Neural cell (in vitro differentiated cells): Measurements from ENCODE around the gene TRAPPC2. TPM values are rescaled to one million over a fixed set of nuclear protein-coding genes. Genes with fewer than 3 reads are reported as not detected.
"Not testable (repeated sequence)": the region's sequence is repeated elsewhere in the genome, so short reads cannot be mapped to it uniquely, and the experiment has no call there.

Experiments used
- H2AFZ ChIP-seq: fragments of 200-600, 300-800 bp; sonication (generic), shearing (Covaris generic); 2 replicates; pipeline ENCODE4 v1.6.0; 2014; ENCODE audit warnings: low read depth, mild to moderate bottlenecking, antibody characterized with exemption, low read length, moderate library complexity
- H3F3A ChIP-seq: fragments of 200-600 bp; shearing (Covaris generic); 2 replicates; pipeline ENCODE4 v1.6.1; 2016; ENCODE audit warnings: mild to moderate bottlenecking, moderate library complexity, mixed read lengths, antibody characterized with exemption, low read length; ENCODE audit not compliant: insufficient read depth, poor library complexity, severe bottlenecking
- H3K27ac ChIP-seq: fragments of 200-600, 300-800 bp; sonication (generic), shearing (Covaris generic); 2 replicates; pipeline ENCODE4 v1.5.1; 2014; ENCODE audit warnings: mild to moderate bottlenecking, low read length, moderate library complexity
- H3K27me3 ChIP-seq: fragments of 300-800, 200-600 bp; sonication (generic), shearing (Covaris generic); 2 replicates; pipeline ENCODE4 v1.6.0; 2014; ENCODE audit warnings: mild to moderate bottlenecking, low read depth, low read length, moderate library complexity; ENCODE audit not compliant: insufficient read depth
- H3K36me3 ChIP-seq: fragments of 300-800, 200-600 bp; sonication (generic), shearing (Covaris generic); 2 replicates; pipeline ENCODE4 v1.5.1; 2014; ENCODE audit warnings: mild to moderate bottlenecking, antibody characterized with exemption, low read length, moderate library complexity; ENCODE audit not compliant: insufficient read depth
- H3K4me2 ChIP-seq: fragments of 300-800, 200-600 bp; sonication (generic), shearing (Covaris generic); 2 replicates; pipeline ENCODE4 v1.6.0; 2014; ENCODE audit warnings: mild to moderate bottlenecking, low read length
- H3K4me3 ChIP-seq: fragments of 300-800, 200-600 bp; sonication (generic), shearing (Covaris generic); 2 replicates; pipeline ENCODE4 v1.5.1; 2014; ENCODE audit warnings: mild to moderate bottlenecking, low read length, moderate library complexity
- H3K79me2 ChIP-seq: fragments of 200-600 bp; shearing (Covaris generic); replicated peaks from 2 replicates; pipeline ENCODE4 v1.6.0; 2014; ENCODE audit warnings: mild to moderate bottlenecking, low read length, moderate library complexity; ENCODE audit not compliant: insufficient read depth
- H3K9ac ChIP-seq: fragments of 300-800, 200-600 bp; sonication (generic), shearing (Covaris generic); 2 replicates; pipeline ENCODE4 v1.6.1; 2016; ENCODE audit warnings: mild to moderate bottlenecking, low read length, mixed read lengths
- H3K9me2 ChIP-seq: fragments of 200-600 bp; shearing (Covaris generic); 2 replicates; pipeline ENCODE4 v1.6.1; 2016; ENCODE audit warnings: mild to moderate bottlenecking, low read length, mixed read lengths; ENCODE audit not compliant: insufficient read depth
- H3K9me3 ChIP-seq: fragments of 200-600, 300-800 bp; sonication (generic), shearing (Covaris generic); 2 replicates; pipeline ENCODE4 v1.6.1; 2016; ENCODE audit warnings: mild to moderate bottlenecking, mixed run types, low read length, moderate library complexity, mixed read lengths
- H4K20me1 ChIP-seq: fragments of 200-600 bp; shearing (Covaris generic); 2 replicates; pipeline ENCODE4 v1.6.1; 2016; ENCODE audit warnings: mild to moderate bottlenecking, mixed run types; ENCODE audit not compliant: insufficient read depth
- EP300 ChIP-seq: fragments of 450-650 bp; conservative IDR thresholded peaks from 2 replicates; pipeline ENCODE4 v1.6.1; 2014; ENCODE audit warnings: antibody characterized with exemption, mild to moderate bottlenecking, moderate library complexity; ENCODE audit not compliant: poor library complexity, severe bottlenecking
- EZH2 ChIP-seq: fragments of 200-600, 300-800 bp; shearing (Covaris generic), sonication (generic); IDR thresholded peaks from 2 replicates; pipeline ENCODE4 v1.6.1; 2014; ENCODE audit warnings: antibody characterized with exemption, low read length, borderline replicate concordance, mild to moderate bottlenecking; ENCODE audit not compliant: insufficient read depth, poor library complexity, severe bottlenecking
- MXI1 ChIP-seq: fragments of 450-650 bp; conservative IDR thresholded peaks from 2 replicates; pipeline ENCODE4 v1.6.1; 2014; ENCODE audit warnings: antibody characterized with exemption, mild to moderate bottlenecking; ENCODE audit not compliant: poor library complexity, severe bottlenecking
- POLR2AphosphoS5 ChIP-seq: IDR thresholded peaks from 2 replicates; pipeline ENCODE4 v1.6.1; 2012
- RAD21 ChIP-seq: fragments of 450-650 bp; conservative IDR thresholded peaks from 2 replicates; pipeline ENCODE4 v1.6.1; 2014; ENCODE audit warnings: antibody characterized with exemption, mild to moderate bottlenecking, moderate library complexity
- SMC3 ChIP-seq: fragments of 450-650 bp; conservative IDR thresholded peaks from 2 replicates; pipeline ENCODE4 v1.6.1; 2014; ENCODE audit warnings: antibody characterized with exemption, mild to moderate bottlenecking, moderate library complexity; ENCODE audit not compliant: poor library complexity
- TAF1 ChIP-seq: IDR thresholded peaks from 2 replicates; pipeline ENCODE4 v1.6.1; 2012; ENCODE audit warnings: low read depth
- polyA plus RNA-seq: library from polyadenylated mRNA; depleted of rRNA; stranded (reverse); fragments of >200 nt; gene quantifications from 2 replicates; pipeline ENCODE4 v1.2.3, GENCODE V29; 2014
- TF ChIP-seq, protein P1 (sequence below): IDR thresholded peaks from 2 replicates; pipeline ENCODE4 v1.6.1; 2012; ENCODE audit warnings: borderline replicate concordance
- TF ChIP-seq, protein P2 (sequence below): fragments of 450-650 bp; IDR thresholded peaks from 2 replicates; pipeline ENCODE4 v1.5.1; 2014; ENCODE audit warnings: antibody characterized with exemption, mild to moderate bottlenecking, moderate library complexity; ENCODE audit not compliant: poor library complexity, severe bottlenecking

Gene TRAPPC2
- polyA plus RNA-seq, 1 donor from 2014 or later, result 94.2 TPM

DNA sequence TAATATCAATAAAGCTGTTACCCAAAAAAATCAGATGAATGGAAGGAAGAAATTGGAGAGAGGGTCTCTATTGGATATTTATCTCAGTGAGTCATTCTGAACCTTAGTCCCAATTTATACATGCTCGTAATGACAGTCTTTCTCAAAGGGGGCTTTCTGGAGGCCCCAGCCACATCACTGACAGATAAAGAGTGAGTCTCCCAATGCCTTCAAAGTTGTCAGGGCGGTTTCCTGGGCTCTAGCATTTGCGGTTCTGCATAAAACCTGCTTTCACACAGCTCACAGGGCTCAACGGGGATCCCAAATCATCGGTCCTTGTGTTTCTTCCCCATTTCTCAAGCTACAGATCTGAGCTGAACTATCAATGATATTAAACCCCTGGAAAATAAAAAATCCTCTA lies 64.2 kb downstream of the TRAPPC2 start:
- Histone ChIP-seq H3K9ac (no peak overlapping the region), H4K20me1 (no peaks in the 10 kb centered on the region), H3K27me3 (no peaks in the 10 kb centered on the region), H3K4me2 (no peak overlapping the region), H3K36me3 (no peaks in the 10 kb centered on the region), H2AFZ (no peak overlapping the region), H3K27ac (no peak overlapping the region), H3K9me3 (no peaks in the 10 kb centered on the region), H3K9me2 (no peaks in the 10 kb centered on the region), H3F3A (no peaks in the 10 kb centered on the region), H3K4me3 (no peak overlapping the region), H3K79me2 (no peaks in the 10 kb centered on the region)
- TF ChIP-seq EZH2 (no peak), RAD21 (no peak), MXI1 (no peak), SMC3 (no peak), EP300 (no peak), POLR2AphosphoS5 (no peak), TAF1 (no peak)
- TF ChIP-seq, protein P1, sequence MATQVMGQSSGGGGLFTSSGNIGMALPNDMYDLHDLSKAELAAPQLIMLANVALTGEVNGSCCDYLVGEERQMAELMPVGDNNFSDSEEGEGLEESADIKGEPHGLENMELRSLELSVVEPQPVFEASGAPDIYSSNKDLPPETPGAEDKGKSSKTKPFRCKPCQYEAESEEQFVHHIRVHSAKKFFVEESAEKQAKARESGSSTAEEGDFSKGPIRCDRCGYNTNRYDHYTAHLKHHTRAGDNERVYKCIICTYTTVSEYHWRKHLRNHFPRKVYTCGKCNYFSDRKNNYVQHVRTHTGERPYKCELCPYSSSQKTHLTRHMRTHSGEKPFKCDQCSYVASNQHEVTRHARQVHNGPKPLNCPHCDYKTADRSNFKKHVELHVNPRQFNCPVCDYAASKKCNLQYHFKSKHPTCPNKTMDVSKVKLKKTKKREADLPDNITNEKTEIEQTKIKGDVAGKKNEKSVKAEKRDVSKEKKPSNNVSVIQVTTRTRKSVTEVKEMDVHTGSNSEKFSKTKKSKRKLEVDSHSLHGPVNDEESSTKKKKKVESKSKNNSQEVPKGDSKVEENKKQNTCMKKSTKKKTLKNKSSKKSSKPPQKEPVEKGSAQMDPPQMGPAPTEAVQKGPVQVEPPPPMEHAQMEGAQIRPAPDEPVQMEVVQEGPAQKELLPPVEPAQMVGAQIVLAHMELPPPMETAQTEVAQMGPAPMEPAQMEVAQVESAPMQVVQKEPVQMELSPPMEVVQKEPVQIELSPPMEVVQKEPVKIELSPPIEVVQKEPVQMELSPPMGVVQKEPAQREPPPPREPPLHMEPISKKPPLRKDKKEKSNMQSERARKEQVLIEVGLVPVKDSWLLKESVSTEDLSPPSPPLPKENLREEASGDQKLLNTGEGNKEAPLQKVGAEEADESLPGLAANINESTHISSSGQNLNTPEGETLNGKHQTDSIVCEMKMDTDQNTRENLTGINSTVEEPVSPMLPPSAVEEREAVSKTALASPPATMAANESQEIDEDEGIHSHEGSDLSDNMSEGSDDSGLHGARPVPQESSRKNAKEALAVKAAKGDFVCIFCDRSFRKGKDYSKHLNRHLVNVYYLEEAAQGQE, result no peak
- TF ChIP-seq, protein P2, sequence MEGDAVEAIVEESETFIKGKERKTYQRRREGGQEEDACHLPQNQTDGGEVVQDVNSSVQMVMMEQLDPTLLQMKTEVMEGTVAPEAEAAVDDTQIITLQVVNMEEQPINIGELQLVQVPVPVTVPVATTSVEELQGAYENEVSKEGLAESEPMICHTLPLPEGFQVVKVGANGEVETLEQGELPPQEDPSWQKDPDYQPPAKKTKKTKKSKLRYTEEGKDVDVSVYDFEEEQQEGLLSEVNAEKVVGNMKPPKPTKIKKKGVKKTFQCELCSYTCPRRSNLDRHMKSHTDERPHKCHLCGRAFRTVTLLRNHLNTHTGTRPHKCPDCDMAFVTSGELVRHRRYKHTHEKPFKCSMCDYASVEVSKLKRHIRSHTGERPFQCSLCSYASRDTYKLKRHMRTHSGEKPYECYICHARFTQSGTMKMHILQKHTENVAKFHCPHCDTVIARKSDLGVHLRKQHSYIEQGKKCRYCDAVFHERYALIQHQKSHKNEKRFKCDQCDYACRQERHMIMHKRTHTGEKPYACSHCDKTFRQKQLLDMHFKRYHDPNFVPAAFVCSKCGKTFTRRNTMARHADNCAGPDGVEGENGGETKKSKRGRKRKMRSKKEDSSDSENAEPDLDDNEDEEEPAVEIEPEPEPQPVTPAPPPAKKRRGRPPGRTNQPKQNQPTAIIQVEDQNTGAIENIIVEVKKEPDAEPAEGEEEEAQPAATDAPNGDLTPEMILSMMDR, result no peak

DNA sequence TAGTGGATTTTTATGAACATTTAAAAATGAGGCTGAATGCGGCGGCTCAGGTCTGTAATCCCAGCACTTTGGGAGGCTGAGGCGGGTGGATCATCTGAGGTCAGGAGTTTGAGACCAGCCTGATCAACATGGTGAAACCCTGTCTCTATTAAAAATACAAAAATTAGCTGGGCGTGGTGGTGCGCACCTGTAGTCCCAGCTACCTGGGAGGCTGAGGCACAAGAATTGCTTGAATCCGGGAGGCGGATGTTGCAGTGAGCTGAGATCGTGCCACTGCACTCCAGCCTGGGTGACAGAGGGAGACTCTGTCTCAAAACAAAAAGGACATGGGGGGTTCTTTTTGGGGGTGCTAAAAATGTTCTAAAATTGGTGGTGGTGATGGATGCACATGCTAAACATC lies 64.7 kb downstream of the TRAPPC2 start:
- H3K4me3 ChIP-seq, H3K27ac ChIP-seq, H3K36me3 ChIP-seq, H3F3A ChIP-seq, H3K9me3 ChIP-seq, H3K9me2 ChIP-seq, H4K20me1 ChIP-seq, H3K79me2 ChIP-seq, H2AFZ ChIP-seq, H3K4me2 ChIP-seq, H3K9ac ChIP-seq, H3K27me3 ChIP-seq: not testable (repeated sequence)

DNA sequence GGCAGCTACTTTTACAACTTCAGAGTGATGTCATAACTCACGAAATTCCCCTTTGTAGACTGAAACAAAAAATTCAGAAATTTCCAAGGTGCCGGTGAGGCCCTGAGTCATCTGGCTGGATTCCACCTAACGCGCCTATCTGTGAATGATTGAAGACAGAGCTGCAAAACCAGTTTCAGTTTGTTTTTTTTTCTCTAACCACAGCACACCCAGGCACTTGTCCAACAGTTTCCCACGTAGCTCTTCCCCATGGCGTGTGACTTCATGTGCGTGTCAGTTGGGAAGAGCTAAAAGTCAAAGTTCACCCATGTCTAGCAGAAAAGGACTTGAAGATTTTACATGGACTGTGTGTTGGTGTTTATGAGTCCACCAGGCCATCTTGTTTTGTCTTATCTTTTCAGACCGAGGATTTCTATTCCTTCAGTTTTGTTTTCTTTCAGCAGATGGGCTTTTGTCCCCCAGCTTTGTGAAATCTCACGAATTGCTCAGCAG lies 65.1 kb downstream of the TRAPPC2 start:
- no peak for TF ChIP-seq TAF1
- TF ChIP-seq RAD21, result no peak
- no peak for TF ChIP-seq EZH2
- TF ChIP-seq, protein P2, result no peak
- no peak for TF ChIP-seq MXI1
- TF ChIP-seq SMC3, result no peak
- TF ChIP-seq, protein P1, result no peak
- no peak for TF ChIP-seq EP300
- no peak for TF ChIP-seq POLR2AphosphoS5
- H3K36me3 ChIP-seq, result no peaks in the 10 kb centered on the region
- no peaks in the 10 kb centered on the region for H3K9me2 ChIP-seq
- no peaks in the 10 kb centered on the region for H3K27me3 ChIP-seq
- no peaks in the 10 kb centered on the region for H3F3A ChIP-seq
- H3K4me3 ChIP-seq, result no peak overlapping the region
- H3K4me2 ChIP-seq, result no peak overlapping the region
- H3K9ac ChIP-seq, result no peak overlapping the region
- H3K79me2 ChIP-seq, result no peaks in the 10 kb centered on the region
- H3K27ac ChIP-seq, result no peak overlapping the region
- H3K9me3 ChIP-seq, result no peaks in the 10 kb centered on the region
- H2AFZ ChIP-seq, result no peak overlapping the region
- H4K20me1 ChIP-seq, result no peaks in the 10 kb centered on the region
